ENCODE results near the gene RHOH. TPM values are rescaled to one million over a fixed set of nuclear protein-coding genes. Genes with fewer than 3 reads are reported as not detected.
A peak's percentile ranks its signal among the peaks of the same experiment; 100 is the strongest.

Gene RHOH
- total RNA-seq, 1 experiment from 2014 or later = 74.2 TPM

DNA sequence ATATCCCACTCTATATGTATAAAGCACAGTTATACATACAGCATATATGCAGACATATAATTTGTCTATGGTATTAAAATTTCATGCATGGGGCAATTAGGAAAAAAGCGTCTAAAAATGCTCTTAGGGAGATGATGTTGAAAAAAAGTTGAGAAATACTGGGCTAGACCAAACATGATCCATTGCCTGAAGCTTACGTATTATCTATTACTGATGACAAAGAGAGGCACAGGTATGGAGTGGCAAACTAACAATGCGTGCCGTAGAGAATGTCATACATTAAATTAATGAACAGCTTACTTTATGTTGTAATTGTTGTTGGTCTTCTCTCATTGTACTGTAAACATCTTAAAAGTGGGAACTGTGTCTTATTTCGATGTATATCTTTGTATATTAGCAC lies 13.9 kb downstream of the RHOH start:
- Histone ChIP-seq H3K9me3 (ENCODE audit: low read depth, low read length, poor library complexity, severe bottlenecking) (no peaks in the 10 kb centered on the region), H3K27ac (ENCODE audit: low read depth, low read length, poor library complexity, severe bottlenecking) (peak overlapping the region; percentile 34), H3K27me3 (replicated peaks; ENCODE audit: insufficient read depth, low read depth, low read length, poor library complexity) (no peaks in the 10 kb centered on the region), H3K4me3 (ENCODE audit: low read depth, low read length, poor library complexity, severe bottlenecking) (no peak overlapping the region), H3K36me3 (ENCODE audit: insufficient read depth, low read length, poor library complexity, severe bottlenecking) (peaks cover 47% of the 10 kb centered on the region), H3K4me1 (ENCODE audit: insufficient read depth, low read length, poor library complexity, severe bottlenecking) (peaks cover 69% of the 10 kb centered on the region)
- TF ChIP-seq, protein P1, sequence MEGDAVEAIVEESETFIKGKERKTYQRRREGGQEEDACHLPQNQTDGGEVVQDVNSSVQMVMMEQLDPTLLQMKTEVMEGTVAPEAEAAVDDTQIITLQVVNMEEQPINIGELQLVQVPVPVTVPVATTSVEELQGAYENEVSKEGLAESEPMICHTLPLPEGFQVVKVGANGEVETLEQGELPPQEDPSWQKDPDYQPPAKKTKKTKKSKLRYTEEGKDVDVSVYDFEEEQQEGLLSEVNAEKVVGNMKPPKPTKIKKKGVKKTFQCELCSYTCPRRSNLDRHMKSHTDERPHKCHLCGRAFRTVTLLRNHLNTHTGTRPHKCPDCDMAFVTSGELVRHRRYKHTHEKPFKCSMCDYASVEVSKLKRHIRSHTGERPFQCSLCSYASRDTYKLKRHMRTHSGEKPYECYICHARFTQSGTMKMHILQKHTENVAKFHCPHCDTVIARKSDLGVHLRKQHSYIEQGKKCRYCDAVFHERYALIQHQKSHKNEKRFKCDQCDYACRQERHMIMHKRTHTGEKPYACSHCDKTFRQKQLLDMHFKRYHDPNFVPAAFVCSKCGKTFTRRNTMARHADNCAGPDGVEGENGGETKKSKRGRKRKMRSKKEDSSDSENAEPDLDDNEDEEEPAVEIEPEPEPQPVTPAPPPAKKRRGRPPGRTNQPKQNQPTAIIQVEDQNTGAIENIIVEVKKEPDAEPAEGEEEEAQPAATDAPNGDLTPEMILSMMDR (conservative IDR thresholded peaks at IDR 0.05; ENCODE audit: low read depth, low read length) = no peak
- TF ChIP-seq EZH2 (IDR thresholded peaks at IDR 0.05; ENCODE audit: borderline replicate concordance, low read depth, low read length, poor library complexity, severe bottlenecking) = no peak
- POLR2A ChIA-PET (ENCODE audit: low non-redundant PET) = no interaction called here
- no peak for DNase-seq (ENCODE audit: low spot score)
- CTCF ChIA-PET = interaction anchor here (0.5 kb wide), 1 partner anchor 20 kb away, joined by 4 read pairs; no protein-coding TSS in a partner anchor
- no TSS peak for BruUV-seq (replicated peaks)
- intact Hi-C loops (cut with micrococcal nuclease; ENCODE audit: unreplicated experiment) = no loop called here

DNA sequence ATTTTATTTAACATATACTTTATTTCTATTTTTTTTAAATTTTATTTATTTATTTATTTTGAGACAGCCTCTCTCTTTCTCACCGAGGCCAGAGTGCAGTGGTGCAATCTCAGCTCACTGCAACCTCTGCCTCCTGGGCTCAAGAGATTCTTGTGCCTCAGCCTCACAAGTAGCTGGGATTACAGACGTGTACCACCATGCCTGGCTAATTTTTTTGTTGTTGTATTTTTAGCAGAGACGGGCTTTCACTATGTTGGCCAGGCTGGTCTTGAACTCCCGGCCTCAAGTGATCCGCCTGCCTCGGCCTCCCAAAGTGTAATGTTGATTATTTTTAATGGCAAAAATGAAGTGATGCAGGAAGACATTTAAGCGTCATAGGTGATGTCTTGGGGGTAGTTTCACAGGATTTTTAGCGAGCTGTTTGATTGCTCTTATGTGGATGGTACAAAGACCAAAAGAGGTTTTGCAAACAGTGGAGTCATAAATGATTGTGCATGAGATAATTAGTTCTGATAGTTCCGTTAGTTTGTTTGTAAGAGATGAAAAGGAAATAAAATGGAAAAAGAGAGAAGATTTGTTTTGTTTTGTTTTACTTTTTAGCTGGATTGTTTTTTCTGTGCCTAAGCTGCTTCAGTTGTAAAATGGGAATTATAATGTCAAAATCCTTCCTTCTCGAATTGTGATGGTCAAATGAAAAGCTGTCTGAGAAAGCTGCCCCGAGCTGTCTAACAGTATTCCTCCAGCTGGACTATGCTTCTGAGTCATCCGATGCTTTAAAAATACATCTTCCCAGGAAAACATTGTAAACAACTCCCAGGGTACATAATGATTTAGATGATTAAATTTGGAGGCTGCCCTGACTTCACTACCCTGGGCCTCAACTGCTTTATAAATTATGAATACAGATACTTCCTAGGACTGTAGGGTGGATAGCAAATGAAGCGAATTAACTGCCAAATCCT lies 14.7 kb downstream of the RHOH start:
- no TSS peak for BruUV-seq (replicated peaks)
- Histone ChIP-seq H3K4me3 (ENCODE audit: low read depth, low read length, poor library complexity, severe bottlenecking) (no peak overlapping the region), H3K9me3 (ENCODE audit: low read depth, low read length, poor library complexity, severe bottlenecking) (no peaks in the 10 kb centered on the region), H3K36me3 (ENCODE audit: insufficient read depth, low read length, poor library complexity, severe bottlenecking) (peaks cover 47% of the 10 kb centered on the region), H3K27ac (ENCODE audit: low read depth, low read length, poor library complexity, severe bottlenecking) (peak overlapping the region; percentile 19), H3K27me3 (replicated peaks; ENCODE audit: insufficient read depth, low read depth, low read length, poor library complexity) (no peaks in the 10 kb centered on the region), H3K4me1 (ENCODE audit: insufficient read depth, low read length, poor library complexity, severe bottlenecking) (peaks cover 65% of the 10 kb centered on the region)
- POLR2A ChIA-PET (ENCODE audit: low non-redundant PET) = no interaction called here
- CTCF ChIA-PET = interaction anchor here (0.5 kb wide), 1 partner anchor 19 kb away, joined by 4 read pairs; no protein-coding TSS in a partner anchor
- TF ChIP-seq, protein P1 (conservative IDR thresholded peaks at IDR 0.05; ENCODE audit: low read depth, low read length) = no peak
- TF ChIP-seq EZH2 (IDR thresholded peaks at IDR 0.05; ENCODE audit: borderline replicate concordance, low read depth, low read length, poor library complexity, severe bottlenecking) = no peak
- intact Hi-C loops (cut with micrococcal nuclease; ENCODE audit: unreplicated experiment) = no loop called here
- no peak for DNase-seq (ENCODE audit: low spot score)

DNA sequence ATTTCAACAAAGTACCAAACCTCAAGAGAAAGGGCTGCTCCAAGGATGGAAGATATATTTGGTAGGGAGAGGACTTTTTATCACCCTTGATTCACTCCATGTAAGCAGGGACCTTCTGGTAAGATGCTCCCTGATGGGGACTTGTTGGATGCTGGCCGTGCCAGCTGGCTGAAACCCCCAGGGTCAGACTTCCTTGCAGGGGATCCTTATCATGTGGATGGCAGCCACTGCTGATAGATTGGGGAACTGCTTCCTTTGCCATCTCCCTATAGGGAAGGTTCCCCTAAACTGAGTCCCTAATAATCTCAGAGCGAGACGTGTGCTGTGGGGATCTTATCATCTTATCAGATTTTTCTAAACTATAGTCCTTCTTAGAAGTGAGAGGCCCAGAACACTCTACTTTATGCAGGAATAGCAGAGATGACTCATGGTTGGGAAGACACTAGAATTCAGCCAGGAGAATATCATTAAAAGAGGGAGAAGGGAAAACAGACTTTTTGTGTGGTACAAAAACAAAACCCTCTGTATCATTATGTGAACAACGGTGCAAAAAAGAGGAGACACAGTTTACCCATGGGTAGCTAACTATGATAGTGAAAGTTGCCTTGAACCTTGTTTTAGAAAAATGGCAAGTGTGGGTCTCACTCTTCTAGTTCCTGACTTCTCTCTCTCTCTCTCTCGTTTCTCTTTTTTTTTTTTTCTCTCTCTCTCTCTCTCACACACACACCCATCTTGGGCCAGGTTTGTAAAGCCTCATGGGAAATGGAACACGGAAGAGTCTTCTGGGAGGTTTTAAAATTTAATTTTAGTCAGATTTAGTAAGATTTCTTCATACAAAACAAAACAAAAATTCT lies 16.1 kb downstream of the RHOH start:
- no peaks in the 10 kb centered on the region for H3K27me3 ChIP-seq (replicated peaks; ENCODE audit: insufficient read depth, low read depth, low read length, poor library complexity)
- TF ChIP-seq EZH2 (IDR thresholded peaks at IDR 0.05; ENCODE audit: borderline replicate concordance, low read depth, low read length, poor library complexity, severe bottlenecking) = no peak
- intact Hi-C loops (cut with micrococcal nuclease; ENCODE audit: unreplicated experiment) = no loop called here
- no peak overlapping the region for H3K4me3 ChIP-seq (ENCODE audit: low read depth, low read length, poor library complexity, severe bottlenecking)
- CTCF ChIA-PET = no interaction called here
- H3K27ac ChIP-seq (ENCODE audit: low read depth, low read length, poor library complexity, severe bottlenecking) = peak overlapping the region; percentile 7
- H3K9me3 ChIP-seq (ENCODE audit: low read depth, low read length, poor library complexity, severe bottlenecking) = no peaks in the 10 kb centered on the region
- BruUV-seq (replicated peaks) = no TSS peak
- POLR2A ChIA-PET (ENCODE audit: low non-redundant PET) = no interaction called here
- peaks cover 47% of the 10 kb centered on the region for H3K36me3 ChIP-seq (ENCODE audit: insufficient read depth, low read length, poor library complexity, severe bottlenecking)
- H3K4me1 ChIP-seq (ENCODE audit: insufficient read depth, low read length, poor library complexity, severe bottlenecking) = peaks cover 59% of the 10 kb centered on the region
- no peak for DNase-seq (ENCODE audit: low spot score)

Data from A673 (cell line).